M059J (cell line): ENCODE data around the gene C1QTNF6. TPM values are rescaled to one million over a fixed set of nuclear protein-coding genes. Genes with fewer than 3 reads are reported as not detected.
"Not testable (repeated sequence)": the region's sequence is repeated elsewhere in the genome, so short reads cannot be mapped to it uniquely, and the experiment has no call there.

ENCODE experiments used
- DNase-seq: peaks from one replicate; pipeline ENCODE4 v3.0.0-alpha.2; 2012; ENCODE audit warnings: low read depth
- total RNA-seq: library from RNA; depleted of rRNA; stranded (reverse); fragments of >200 nt; shearing (Covaris generic); gene quantifications from 2 replicates; pipeline ENCODE4 v1.2.3, GENCODE V29; 2014; rRNA removed

The C1QTNF6 gene
- 14.0 and 16.5 TPM in 2 replicates for total RNA-seq

DNA sequence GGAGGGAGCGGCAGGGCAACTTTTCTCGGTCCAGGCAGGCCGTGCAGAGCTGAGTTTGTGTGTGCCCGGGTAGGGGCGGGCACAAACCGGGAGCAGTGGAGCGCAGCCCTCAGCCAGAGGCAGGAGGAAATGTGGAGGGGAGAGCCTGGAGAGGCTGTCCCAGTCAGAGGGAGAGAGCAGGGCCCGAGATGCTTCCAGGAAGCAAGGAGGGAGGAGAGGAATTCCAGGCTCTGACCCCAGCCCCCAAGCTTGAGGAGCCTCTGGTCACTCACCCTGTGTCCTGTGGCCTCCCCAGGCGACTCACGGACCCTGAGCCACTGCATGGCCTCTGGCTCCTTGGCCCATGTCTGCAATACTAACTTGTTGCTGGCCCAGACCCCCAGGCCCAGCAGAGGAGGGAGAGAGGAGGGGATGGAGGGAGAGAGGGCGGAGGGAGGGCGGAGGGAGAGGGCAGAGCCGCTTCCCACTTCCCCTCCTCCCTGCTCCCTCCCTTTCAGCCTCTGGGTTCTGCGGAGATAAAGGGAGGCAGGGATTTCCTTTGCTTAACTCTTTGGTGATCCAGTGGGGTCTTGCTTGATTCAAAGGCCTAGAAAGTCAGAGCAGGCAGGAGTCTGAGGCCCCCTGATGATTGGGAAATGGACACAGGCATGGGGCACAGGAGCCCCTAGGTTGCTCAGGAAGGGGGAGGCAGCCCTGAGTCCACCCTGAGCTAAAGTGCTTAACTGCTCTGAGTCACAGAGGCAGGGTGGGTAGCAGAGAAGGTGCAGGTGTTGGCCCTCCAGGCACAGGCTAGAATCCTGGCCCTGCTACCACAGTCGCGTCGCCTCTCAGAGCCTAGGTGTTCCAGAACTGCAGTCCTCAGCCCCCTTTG lies at the start of gene C1QTNF6:
TSS of gene C1QTNF6 (minus strand) at position 357 of the 871 bp plus-strand sequence. CDS start at position 323, 34 bp downstream.
- peak; percentile 77 for DNase-seq

DNA sequence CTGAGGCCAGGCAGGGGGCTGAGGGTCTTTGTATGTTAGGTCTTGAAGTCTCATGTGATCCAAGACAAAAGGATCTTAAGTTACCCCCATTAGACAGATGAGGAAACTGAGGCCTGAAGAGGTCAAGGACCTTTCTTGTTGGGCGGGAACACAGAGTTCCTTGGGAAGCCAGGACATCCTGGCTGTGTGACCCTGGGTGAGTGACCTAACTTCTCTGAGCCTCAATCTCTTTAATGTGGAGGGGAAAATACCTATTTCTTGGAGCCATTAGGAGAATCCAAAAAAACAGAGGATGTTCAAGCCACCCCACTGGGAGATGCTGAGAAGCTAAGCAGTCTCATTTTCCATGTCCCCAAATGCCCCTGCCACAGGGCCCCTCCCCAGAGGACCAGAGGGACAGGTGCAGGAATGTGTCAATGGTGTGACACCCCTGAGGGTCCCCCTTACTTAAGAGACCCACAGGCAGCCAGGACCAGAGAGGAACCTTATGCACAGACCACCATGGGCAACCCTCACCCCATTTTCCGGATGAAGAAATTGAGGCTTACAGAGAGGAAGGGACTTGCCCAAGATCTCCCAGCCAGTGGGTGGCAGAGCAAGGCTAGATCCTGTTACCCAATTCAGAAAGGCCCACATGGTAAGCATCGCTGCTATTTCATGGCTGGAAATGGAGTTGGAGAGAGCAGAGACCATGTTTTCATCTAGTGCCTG lies 48.0 kb upstream of the C1QTNF6 start:
- DNase-seq, result no peak

- no peak for DNase-seq
Observed at GRCh38 chr22:37234736-37235711, 47.0 kb upstream of the C1QTNF6 start.

DNA sequence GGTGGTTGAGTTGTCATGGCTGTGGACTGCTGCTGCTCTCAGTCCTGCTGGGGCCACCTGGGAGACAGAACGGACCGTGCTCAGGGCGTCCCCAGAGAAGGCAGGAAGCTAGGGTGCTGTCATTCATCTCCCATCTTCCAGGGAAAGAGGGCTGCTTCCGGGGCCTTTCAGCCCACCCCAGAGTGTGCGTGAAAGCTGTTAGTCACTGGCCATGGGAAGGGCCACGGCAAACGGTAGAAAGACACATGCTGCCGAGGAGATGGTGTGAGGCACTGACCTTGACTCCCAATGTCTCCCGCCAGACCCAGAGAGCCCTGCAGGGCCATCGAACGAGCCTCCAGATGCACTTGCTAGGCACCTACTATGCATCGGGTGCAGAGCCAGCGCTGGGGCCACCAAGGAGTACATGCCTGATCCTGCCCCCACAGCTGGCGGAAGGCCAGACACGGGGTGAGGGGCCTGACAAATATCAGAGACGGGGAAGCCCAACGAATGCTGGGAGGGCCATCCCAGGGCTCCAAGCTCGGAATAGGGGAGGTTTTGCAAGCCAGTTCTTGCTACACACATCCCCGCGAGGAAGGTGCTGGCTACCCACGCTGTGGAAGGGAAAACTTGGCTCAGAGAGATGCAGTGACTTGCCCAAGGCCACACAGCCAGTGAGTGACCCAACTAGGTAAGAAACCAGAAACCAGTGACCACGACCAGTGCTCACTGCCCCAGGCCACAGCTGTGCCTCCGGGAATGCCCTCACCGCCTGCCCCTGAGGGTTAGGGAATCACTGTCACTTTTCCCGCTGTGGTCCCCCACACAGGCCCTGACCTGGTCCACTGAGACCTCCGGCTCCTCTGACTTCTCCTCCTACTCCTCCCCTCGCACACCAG lies 45.9 kb upstream of the C1QTNF6 start:
- no peak for DNase-seq

DNA sequence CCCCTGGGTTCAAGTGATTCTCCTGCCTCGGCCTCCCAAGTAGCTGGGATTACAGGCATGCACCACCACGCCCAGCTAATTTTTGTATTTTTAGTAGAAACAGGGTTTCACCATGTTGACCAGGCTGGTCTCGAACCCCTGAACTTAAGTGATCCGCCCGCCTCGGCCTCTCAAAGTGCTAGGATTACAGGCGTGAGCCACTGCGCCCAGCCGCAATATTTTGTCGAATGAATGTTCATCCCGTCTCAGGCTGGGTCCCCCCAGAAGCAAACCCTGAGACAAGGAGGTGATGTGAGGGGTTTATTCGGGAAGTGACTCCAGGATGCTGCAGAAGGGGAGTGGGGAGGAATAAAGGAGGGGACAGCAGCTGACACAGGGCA lies 45.3 kb upstream of the C1QTNF6 start:
- not testable (repeated sequence) for DNase-seq

GRCh38 chr22:37232140-37232998 lies 44.3 kb upstream of the C1QTNF6 start:
- no peak for DNase-seq

DNA sequence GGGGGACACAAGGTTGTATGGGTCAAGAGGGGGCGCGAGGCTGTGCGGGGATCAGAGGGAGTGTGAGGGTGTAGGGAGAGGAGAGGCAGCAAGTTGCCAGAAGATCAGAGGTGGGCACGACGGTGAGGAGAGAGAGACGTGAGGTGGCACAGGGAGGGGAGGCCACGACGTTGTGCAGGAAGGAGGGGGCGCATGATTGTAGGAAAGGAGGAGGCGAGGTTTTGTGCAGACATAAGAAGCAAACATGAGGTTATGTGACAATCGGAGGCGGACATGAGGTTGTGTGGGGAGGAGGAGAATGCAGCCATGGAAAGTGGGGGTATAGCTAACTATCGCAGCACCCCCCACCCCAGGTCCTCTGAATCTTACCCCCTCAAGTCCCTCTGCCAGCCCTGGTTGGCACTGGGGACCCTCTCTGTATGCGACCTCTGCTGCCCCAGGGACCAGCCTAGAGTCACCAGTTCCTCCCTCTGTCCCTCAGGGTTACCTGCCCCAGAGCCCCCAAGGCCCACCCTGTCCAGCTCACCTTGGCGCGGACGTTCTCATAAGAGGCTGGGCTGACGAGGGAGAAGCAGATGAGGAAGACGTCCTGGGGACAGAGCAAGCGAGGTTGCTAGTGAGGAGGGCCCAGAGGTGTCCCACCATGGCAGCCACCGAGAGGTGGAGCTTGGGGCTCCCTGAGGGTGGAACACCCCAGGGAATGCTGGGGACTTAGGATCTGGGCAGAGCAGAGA lies 43.5 kb upstream of the C1QTNF6 start:
- no peak for DNase-seq

DNA sequence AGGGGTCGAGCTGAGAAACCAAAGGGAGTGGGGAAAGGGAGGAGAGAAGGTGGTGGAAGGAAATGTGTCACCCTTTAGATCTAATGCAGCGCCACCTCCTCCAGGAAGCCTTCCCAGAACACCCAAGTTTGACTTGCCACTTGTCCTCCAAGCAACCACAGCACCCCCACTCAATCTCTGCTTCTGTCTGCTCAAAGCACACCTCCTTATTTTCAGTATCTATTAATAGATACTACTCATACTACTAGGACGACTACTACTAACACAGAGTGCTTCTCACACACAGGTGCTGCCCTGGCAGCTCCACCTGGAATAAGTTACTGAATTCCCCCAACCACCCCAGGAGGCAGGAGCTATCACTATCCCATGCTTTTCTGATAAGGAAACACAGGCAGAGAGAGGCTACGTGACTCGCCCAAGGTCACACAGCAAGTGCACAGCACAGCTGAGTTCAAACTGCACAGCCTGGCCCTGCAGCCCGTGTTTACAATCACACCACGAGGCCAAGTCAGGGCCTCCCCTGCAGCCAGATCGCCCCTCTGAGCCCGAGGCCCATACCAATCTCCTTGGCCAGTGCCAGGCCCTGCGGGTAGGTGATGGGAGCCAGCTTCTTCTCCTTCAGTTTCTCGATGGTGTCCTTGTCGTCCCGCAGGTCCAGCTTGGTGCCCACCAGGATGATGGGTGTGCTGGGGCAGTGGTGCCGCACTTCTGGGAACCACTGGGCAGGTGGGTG lies 42.8 kb upstream of the C1QTNF6 start:
- DNase-seq, result no peak

GRCh38 chr22:37229805-37230672 lies 42.0 kb upstream of the C1QTNF6 start:
- peak; percentile 93 for DNase-seq

- peak; percentile 90 for DNase-seq
Observed at GRCh38 chr22:37229012-37229804, 41.2 kb upstream of the C1QTNF6 start.

DNA sequence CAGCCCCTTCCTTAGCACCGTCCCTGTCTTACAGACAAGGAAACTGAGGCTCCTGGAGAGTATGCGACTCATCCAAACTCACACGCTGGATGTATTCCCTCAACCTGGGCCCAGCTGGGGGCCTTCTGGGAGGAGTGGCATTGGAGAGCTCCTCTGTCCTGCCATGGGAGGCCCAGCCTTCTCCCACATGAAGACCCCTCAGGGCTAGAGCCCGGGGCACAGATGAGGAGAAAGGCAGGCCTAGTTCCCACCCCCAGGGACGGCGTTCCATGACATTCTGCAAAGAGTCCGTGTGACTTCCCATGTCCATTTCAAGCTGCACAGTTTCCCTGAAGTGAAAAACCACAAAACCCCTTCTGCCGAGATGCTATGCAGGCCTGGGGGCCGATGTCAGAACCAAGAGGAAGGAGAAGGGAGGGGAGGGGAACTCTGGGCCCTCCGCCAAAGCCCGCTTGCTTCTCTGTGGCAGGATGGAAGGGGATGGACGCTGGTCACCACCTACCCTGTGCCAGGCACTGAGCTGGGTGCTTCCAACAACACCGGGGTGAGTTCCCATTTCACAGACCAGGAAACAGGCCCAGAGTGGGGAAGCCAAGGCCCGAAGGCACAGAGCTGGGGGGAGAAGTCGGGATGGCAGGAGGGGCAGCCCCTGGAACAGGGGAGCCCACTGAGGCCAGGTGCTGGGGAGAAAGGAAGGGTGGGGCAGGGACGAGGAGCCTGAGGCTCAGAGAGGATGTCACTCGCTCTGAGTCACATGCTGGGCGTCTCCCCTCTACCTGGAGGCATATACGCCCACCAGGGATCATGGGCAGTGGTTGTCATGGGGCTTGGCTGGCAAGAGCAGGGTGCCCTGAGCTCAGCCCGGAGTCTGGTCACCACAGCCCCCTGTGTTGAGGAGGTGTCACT lies 40.3 kb upstream of the C1QTNF6 start:
- peak; percentile 84 for DNase-seq

DNA sequence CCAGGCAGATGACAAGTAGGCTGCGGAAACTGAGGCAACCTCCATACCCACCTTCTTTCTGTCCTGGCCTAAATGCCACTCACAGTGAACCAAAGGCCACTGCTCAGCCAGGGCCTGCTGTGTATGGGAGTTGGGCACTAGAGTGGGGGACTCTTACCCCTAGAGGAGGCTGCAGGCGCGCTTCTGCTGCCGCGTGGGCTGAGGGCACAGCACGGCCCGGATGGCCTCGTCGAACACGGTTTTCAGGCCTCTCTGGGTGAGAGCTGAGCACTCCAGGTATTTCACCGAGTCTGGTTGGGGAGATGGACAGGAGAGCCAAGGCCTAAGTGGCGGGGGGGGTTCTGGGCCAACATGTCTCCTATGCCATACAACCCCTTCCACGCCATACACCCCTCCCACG lies 38.5 kb upstream of the C1QTNF6 start:
- DNase-seq, result no peak

DNA sequence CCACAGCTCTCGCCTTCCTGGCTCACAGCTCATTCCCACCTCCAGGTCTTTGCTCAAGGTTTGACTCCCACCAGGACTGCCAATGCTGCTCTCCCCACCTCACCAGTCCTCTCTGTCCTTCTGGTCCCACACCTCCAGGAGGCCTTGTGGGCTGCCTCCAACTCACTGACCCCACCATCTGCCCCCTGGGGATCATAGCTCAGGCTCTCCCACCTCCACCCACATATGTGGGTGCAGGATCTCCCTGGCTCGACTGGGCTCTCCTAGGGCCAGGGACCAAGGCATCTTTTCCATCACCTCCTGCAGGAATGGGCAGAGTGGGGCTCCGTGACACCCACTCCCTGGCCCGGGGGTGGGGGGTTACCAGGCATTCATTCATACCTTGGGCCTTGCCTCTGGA lies 38.0 kb upstream of the C1QTNF6 start:
- DNase-seq, result no peak

- DNase-seq, result peak; percentile 47
Observed at GRCh38 chr22:37225481-37225880, 37.4 kb upstream of the C1QTNF6 start.

DNA sequence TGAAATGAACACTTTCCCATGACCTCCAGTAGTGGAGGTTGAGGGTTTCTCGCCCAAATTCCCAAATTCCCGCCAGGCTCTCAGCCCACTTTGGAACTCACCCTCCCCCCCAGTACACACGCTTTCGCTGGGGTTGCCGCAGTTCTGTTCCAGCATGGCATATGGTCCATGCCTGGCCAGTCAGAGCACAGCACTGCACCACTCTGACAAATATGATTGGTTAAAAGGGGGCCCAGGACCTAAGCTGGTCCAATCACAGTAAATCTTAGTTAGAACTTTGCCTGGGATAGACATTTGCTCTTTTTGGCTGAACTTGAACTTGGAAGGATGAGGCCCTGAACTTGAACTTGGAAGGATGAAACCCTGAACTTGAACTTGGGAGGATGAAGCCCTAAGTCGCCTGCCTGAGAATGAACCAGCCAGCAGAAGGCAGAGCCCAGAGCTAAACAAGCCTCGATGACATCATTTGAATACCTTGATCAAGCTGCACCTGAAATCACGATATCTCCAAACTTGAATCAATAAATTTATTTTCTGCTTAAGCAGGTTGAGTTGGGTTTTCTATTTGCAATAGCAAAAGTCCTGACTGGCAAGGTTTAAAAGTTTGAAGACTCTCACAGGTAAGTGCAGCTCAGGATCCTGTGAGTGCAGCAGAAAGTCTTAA lies 36.8 kb upstream of the C1QTNF6 start:
- no peak for DNase-seq
